Iris pigment epithelial cell (primary cell): ENCODE measurements around the gene IFT88.

Source experiments
- DNase-seq: peaks from one replicate; pipeline ENCODE4 v3.0.0-alpha.2; 2011; ENCODE audit warnings: low read depth

The IFT88 gene

GRCh38 chr13:20716951-20717350, 150.0 kb downstream of the IFT88 start:
- DNase-seq = no peak

DNA sequence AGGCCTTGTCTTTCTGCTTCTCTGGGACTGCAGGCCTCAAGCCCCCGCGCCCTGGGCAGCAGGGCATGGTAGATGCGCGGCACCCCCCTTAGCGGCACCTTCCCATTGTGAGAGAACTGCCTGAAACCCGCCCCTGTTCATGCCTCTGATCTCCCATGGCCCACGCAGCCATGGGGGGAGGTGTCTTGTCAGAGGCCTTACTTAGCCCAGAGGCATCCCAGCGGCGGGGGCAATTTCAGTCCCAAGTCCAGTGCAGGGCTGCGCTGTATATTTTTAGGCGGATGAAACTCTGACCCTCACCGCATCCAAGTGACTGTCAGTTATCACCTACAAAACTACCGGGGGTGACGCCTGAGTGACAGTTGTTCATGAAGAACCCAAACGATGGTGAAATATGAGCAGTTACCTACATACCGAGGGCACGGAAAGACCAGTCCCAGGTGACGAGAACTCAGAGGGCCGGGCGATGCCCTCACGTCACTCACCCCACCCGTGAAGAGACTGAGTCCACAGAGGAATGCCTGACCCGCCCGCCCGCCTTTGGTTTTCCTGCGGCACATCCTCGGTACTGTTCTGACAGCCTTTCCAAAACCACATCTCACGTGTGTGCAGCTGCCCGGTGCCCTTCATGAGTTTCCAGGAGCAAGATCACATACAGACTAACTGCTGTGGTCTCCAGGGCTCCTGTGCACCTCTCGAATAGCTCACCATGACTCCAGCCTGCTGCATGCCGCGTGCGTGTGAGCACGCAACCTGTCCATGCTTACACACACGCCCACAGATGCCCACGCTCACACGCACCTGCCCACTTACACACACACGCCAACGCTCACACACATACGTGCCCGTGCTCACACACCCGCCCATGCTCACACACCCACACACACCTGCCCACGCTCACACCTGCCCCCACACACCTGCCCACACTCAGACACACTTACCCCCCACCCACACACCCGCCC, 150.9 kb downstream of the IFT88 start:
- no peak for DNase-seq

GRCh38 chr13:20718958-20719566, 152.1 kb downstream of the IFT88 start:
- DNase-seq = no peak

DNA sequence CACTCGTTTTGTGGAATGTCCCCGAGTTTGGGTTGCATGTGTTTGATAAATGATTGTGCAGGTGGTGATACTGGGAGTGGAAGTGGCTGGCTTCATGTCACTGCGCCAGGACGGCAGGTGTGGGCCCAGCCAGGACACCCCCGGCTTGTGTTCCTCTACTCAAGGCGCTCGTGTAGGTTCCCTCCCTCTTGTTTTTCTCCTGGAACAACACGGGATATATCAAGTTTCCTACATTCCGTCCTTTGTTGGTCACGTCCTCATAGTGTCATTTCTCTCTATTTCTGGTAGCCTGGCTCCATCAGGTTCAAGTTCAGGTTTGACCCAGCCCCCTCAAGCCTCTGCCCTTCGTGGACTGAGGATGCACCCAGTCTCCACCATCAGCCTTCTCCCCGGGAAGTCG, 152.8 kb downstream of the IFT88 start:
- no peak for DNase-seq

DNA sequence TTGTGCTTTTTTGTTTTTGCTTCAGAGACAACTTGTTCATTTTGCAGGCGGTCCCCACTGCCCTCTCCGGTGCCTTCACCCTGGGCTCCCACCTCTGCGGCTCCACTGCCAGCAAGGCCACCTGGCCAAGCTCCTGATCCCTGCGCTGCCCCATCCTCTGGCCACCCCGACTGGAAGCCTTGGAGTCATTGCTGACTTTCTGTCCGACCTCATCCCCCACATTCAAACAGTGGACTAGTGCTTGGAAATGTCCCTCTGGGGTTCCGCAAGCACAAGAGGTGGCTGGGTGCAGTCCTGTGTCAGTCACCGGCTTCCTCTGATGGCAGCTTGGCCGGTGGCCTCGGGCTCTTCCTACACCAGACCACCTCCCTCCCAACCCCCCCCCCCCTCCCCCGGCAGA, 153.5 kb downstream of the IFT88 start:
- no peak for DNase-seq

GRCh38 chr13:20721058-20721453, 154.1 kb downstream of the IFT88 start:
- no peak for DNase-seq

GRCh38 chr13:20721454-20722357, 154.7 kb downstream of the IFT88 start:
- peak; percentile 72 for DNase-seq

- no peak for DNase-seq
Observed at GRCh38 chr13:20727856-20728255, 160.9 kb downstream of the IFT88 start.

DNA sequence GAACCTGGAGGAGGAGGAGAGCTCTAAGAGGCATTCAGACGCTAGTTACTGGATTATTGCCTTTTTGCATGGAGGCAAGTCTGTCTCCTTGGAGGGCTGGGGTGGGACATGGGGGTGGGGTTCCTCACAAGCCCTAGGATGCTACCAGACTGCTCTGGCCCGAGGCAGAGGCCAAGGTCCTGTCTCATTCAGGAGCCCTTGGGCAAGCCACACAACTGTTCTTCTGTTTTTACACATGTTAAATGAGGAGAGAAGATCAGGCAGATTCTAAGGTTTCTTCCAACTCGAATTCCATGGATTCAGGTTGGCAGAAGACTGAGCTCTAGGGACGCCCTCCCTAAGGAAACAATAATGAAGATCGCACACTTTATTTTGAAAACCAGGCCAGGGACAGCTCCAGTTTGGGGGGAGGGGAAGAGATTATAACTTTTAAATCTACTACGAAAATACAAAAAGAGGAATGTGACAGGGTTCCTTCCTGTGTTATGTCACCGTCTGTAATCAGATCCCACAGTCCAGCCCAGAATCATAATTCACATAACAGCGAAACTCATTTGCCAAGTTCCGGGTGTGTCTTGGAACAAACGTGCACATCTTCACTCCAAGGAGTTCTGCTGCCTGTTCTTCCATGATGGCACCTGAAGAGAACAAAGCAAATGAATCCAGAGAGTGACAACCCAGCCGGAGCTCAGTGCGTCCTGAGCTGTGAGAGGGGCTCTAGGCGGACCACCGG, 161.8 kb downstream of the IFT88 start:
- DNase-seq = peak; percentile 11

- no peak for DNase-seq
Observed at GRCh38 chr13:20729633-20730585, 163.0 kb downstream of the IFT88 start.

DNA sequence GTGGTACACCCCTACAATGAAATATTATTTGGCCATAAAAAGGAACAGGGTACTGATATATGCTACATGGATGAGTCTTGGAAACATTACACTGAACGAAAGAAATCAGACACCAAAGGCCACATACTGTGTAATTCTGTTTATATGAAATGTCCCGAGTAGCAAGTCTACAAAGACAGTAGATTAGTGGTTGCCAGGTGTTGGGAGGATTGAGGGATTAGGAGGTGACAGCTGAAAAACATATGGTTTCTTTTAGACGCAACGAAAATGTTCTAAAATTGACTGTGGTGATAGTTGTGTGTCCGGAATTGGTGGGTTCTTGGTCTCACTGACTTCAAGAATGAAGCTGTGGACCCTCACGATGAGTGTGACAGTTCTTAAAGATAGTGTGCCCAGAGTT, 171.7 kb downstream of the IFT88 start:
- no peak for DNase-seq

DNA sequence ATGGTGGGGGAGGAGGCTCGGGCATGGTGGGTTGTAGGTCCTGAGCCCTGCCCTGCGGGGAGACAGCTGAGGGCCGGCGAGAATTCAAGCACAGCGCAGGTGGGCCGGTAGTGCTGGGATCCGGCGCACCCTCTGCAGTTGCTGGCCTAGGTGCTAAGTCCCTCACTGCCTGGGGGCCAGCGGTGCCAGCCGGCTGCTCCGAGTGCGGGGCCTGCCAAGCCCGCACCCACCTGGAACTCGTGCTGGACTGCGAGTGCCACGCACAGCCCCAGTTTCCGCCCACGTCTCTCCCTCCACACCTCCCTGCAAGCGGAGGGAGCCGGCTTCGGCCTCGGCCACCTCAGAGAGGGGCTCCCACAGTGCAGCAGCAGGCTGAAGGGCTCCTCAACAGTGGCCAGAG, 173.1 kb downstream of the IFT88 start:
- DNase-seq = no peak
